Chondrocyte (in vitro differentiated cells): ENCODE data around the gene IL1RL1. TPM values are rescaled to one million over a fixed set of nuclear protein-coding genes. Genes with fewer than 3 reads are reported as not detected.

Experiments used
- DNase-seq: peaks from one replicate; pipeline ENCODE4 v3.0.0; 2021; ENCODE audit warnings: mixed read lengths, low spot score
- H3K27ac Mint-ChIP-seq: one replicate; pipeline ENCODE4 v1.8.0; 2021; ENCODE audit warnings: mild to moderate bottlenecking, moderate library complexity, mixed read lengths; ENCODE audit not compliant: unreplicated experiment
- H3K27me3 Mint-ChIP-seq: 2 replicates; pipeline ENCODE4 v1.8.0; 2021; ENCODE audit warnings: low read depth, mixed read lengths
- H3K36me3 Mint-ChIP-seq: 2 replicates; pipeline ENCODE4 v1.8.0; 2021; ENCODE audit warnings: low read depth, mixed read lengths
- H3K4me1 Mint-ChIP-seq: 2 replicates; pipeline ENCODE4 v1.8.0; 2021; ENCODE audit warnings: low read depth, mild to moderate bottlenecking, mixed read lengths
- H3K4me3 Mint-ChIP-seq: one replicate; pipeline ENCODE4 v1.8.0; 2021; ENCODE audit warnings: mild to moderate bottlenecking, moderate library complexity, mixed read lengths; ENCODE audit not compliant: unreplicated experiment
- H3K9me3 Mint-ChIP-seq: 2 replicates; pipeline ENCODE4 v1.8.0; 2021; ENCODE audit warnings: low read depth, mixed read lengths
- total RNA-seq: library from RNA; stranded (reverse); gene quantifications from 3 replicates; pipeline ENCODE4 v1.2.1, GENCODE V29; 2021
- TF ChIP-seq, protein P1 (sequence below): fragments of 200-600 bp; sonication (generic); IDR thresholded peaks from 2 replicates; pipeline ENCODE4 v1.5.0; 2021; ENCODE audit warnings: antibody characterized with exemption, mild to moderate bottlenecking, moderate library complexity

IL1RL1 gene
- total RNA-seq, 1 donor from 2014 or later: not detected

GRCh38 chr2:102301867-102302362 is 9.4 kb upstream of the IL1RL1 start:
- Mint-ChIP-seq H3K4me1 (peaks cover 6% of the 10 kb centered on the region), H3K9me3 (no peaks in the 10 kb centered on the region), H3K36me3 (no peaks in the 10 kb centered on the region), H3K4me3 (no peak overlapping the region), H3K27ac (no peak overlapping the region), H3K27me3 (peaks cover 53% of the 10 kb centered on the region)
- DNase-seq: no peak
- TF ChIP-seq, protein P1, sequence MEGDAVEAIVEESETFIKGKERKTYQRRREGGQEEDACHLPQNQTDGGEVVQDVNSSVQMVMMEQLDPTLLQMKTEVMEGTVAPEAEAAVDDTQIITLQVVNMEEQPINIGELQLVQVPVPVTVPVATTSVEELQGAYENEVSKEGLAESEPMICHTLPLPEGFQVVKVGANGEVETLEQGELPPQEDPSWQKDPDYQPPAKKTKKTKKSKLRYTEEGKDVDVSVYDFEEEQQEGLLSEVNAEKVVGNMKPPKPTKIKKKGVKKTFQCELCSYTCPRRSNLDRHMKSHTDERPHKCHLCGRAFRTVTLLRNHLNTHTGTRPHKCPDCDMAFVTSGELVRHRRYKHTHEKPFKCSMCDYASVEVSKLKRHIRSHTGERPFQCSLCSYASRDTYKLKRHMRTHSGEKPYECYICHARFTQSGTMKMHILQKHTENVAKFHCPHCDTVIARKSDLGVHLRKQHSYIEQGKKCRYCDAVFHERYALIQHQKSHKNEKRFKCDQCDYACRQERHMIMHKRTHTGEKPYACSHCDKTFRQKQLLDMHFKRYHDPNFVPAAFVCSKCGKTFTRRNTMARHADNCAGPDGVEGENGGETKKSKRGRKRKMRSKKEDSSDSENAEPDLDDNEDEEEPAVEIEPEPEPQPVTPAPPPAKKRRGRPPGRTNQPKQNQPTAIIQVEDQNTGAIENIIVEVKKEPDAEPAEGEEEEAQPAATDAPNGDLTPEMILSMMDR: no peak

DNA sequence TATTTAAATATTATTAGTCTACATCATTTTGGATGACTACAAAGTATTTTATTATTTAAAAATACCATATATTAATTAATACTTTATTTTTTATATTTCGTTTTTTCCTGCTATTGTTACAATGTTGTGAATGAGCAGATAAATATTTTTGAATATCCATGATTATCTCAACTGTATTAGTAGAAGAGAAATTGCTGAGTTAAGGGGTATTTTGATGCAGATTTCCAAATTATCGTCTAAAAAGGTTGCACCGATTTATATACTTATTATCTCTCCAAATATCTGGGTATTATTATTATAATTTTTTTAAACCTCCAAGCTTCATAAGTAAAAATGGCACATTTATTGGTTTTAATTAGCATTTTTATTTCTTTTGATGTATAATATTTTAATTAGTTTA is 8.9 kb upstream of the IL1RL1 start:
- no peak for DNase-seq
- Mint-ChIP-seq H3K27ac (no peak overlapping the region), H3K4me3 (no peak overlapping the region), H3K9me3 (no peaks in the 10 kb centered on the region), H3K4me1 (peaks cover 6% of the 10 kb centered on the region), H3K27me3 (peaks cover 53% of the 10 kb centered on the region), H3K36me3 (no peaks in the 10 kb centered on the region)
- TF ChIP-seq, protein P1: no peak

- H3K4me1 Mint-ChIP-seq: peaks cover 6% of the 10 kb centered on the region
- H3K27ac Mint-ChIP-seq: no peak overlapping the region
- H3K27me3 Mint-ChIP-seq: peaks cover 58% of the 10 kb centered on the region
Observed at GRCh38 chr2:102303589-102303988, 7.8 kb upstream of the IL1RL1 start.

DNA sequence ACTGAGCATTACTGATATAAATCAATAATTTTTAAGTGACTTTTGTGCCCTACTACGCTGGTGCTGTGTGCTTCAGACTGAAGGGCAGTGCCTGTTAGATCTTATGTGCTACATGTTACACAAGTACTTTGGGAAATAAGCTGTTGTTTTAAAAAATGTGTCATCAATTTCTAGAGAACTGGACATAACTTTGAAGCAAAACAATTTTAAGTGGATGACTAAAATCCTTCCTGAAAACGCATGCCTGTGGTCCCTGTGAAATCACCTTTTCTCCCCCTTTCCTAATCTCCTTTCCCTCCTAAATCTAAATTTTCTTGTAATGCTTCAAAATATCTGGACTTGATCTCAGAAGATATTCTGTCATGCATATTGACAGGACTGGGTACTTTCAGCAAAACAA is 7.1 kb upstream of the IL1RL1 start:
- Mint-ChIP-seq H3K27me3 (peaks cover 51% of the 10 kb centered on the region), H3K27ac (no peak overlapping the region), H3K9me3 (no peaks in the 10 kb centered on the region), H3K36me3 (no peaks in the 10 kb centered on the region), H3K4me1 (peaks cover 6% of the 10 kb centered on the region), H3K4me3 (no peak overlapping the region)
- no peak for DNase-seq
- TF ChIP-seq, protein P1: no peak

More at GRCh38 chr2:102303589-102303988, 7.8 kb upstream of the IL1RL1 start:
- Mint-ChIP-seq H3K4me3 (no peak overlapping the region), H3K9me3 (no peaks in the 10 kb centered on the region), H3K36me3 (no peaks in the 10 kb centered on the region)
- TF ChIP-seq, protein P1: no peak
- DNase-seq: no peak

DNA sequence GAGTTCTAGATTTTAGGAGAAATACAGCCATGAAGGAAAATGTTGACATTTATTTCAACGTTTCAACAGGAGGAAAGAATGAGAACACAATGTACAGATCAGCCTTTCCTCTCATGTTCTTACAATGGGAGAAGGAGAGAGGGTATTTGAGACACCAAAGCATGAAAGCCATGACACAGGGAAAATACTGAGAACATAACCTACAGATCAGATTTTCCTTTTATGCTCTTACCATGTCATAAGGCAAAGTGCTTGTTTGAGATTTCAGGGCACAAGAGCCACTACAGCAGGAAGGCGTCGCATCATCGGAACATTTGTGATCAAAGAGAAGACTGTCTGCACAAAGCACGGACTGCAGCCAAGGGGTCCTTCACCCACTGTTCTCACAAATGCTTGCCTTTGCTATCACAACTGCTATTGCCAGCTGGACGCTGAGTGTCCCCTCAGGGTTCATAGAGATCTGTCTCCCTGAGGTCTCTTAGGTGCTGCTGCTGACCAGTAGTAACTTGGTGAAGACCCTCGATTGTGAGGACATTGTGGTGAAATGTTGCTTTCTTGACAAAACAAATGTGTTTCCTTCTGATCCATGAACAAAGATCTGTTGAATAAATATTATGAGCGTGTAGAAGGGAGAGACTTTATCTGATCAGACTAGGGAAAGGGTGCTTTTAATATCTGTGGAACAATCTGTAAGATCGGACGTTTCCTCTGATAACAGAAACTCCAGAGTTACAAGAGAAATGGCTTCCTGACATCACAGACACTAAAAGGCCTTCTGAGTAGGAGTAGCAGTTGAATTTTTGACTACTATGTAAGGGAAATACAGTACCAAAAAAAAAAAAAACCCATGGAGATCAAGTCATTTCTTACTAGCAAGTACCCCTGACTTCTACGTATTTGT is 6.4 kb upstream of the IL1RL1 start:
- TF ChIP-seq, protein P1: no peak
- Mint-ChIP-seq H3K4me3 (no peak overlapping the region), H3K27ac (no peak overlapping the region), H3K27me3 (peaks cover 52% of the 10 kb centered on the region), H3K4me1 (peaks cover 6% of the 10 kb centered on the region), H3K9me3 (no peaks in the 10 kb centered on the region), H3K36me3 (no peaks in the 10 kb centered on the region)
- DNase-seq: no peak
